GM19025 (cell line): ENCODE results near the gene SPRY4.

ENCODE experiments used
- ATAC-seq: cut with Tn5 transposase; IDR thresholded peaks from one replicate; pipeline ENCODE4 v1.9.1; 2021; ENCODE audit warnings: mild to moderate bottlenecking, low read depth, moderate library complexity; ENCODE audit not compliant: unreplicated experiment

The SPRY4 gene

GRCh38 chr5:142295960-142296860 lies 28.6 kb downstream of the SPRY4 start:
- ATAC-seq, result no peak

GRCh38 chr5:142295084-142295758 lies 29.6 kb downstream of the SPRY4 start:
- no peak for ATAC-seq

GRCh38 chr5:142293486-142293885 lies 31.3 kb downstream of the SPRY4 start:
- no peak for ATAC-seq

GRCh38 chr5:142292808-142293207 lies 32.0 kb downstream of the SPRY4 start:
- no peak for ATAC-seq

GRCh38 chr5:142292249-142292648 lies 32.6 kb downstream of the SPRY4 start:
- no peak for ATAC-seq

- ATAC-seq, result no peak
Measured at GRCh38 chr5:142290577-142291299, 34.1 kb downstream of the SPRY4 start.

GRCh38 chr5:142289708-142290576 lies 34.9 kb downstream of the SPRY4 start:
- ATAC-seq, result no peak

- peak; percentile 75 for ATAC-seq
Measured at GRCh38 chr5:142287973-142288313, 36.9 kb downstream of the SPRY4 start.

- peak; percentile 59 for ATAC-seq
Measured at GRCh38 chr5:142287096-142287972, 37.5 kb downstream of the SPRY4 start.

- no peak for ATAC-seq
Measured at GRCh38 chr5:142286111-142286510, 38.7 kb downstream of the SPRY4 start.

- ATAC-seq, result no peak
Measured at GRCh38 chr5:142283304-142283703, 41.5 kb downstream of the SPRY4 start.

- ATAC-seq, result no peak
Measured at GRCh38 chr5:142281966-142282365, 42.9 kb downstream of the SPRY4 start.

GRCh38 chr5:142281008-142281367 lies 43.8 kb downstream of the SPRY4 start:
- ATAC-seq, result no peak

GRCh38 chr5:142280066-142281007 lies 44.5 kb downstream of the SPRY4 start:
- no peak for ATAC-seq

GRCh38 chr5:142278627-142279026 lies 46.2 kb downstream of the SPRY4 start:
- no peak for ATAC-seq

GRCh38 chr5:142277796-142278195 lies 47.0 kb downstream of the SPRY4 start:
- ATAC-seq, result no peak

GRCh38 chr5:142276517-142276916 lies 48.3 kb downstream of the SPRY4 start:
- no peak for ATAC-seq

GRCh38 chr5:142275496-142275895 lies 49.3 kb downstream of the SPRY4 start:
- no peak for ATAC-seq
